Measurements from ENCODE around the gene ZNF689. TPM values are rescaled to one million over a fixed set of nuclear protein-coding genes. Genes with fewer than 3 reads are reported as not detected.

The ZNF689 gene
- total RNA-seq, 1 donor from 2014 or later = 7.1 TPM

GRCh38 chr16:30553393-30553899, 56.7 kb downstream of the ZNF689 start:
- ATAC-seq = no peak
- intact Hi-C loops (cut with DNase I) = no loop called here
- no peak for DNase-seq (ENCODE audit: low spot score)

DNA sequence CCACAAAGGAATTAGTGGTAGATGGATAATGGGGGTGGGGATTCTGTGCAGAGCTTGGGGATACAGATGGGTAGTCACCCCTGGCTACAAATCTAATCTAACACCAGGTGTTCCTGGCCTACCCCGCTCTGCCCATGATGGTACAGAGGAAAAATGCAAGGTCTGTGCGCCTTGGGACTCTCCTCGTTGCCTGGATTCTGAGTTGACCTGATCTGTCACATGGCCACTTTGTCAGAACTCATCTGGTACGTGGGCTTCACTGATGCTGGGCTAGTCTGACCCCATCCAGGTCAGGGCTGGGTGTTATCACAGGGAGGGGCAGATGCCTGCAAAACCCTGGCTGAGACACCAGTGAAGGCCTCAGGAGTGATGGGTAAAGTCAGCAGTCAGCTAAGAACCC, 57.2 kb downstream of the ZNF689 start:
- intact Hi-C loops (cut with DNase I) = no loop called here
- DNase-seq (ENCODE audit: low spot score) = no peak

More for the DNA sequence above, 57.2 kb downstream of the ZNF689 start:
- no peak for ATAC-seq

Other genes starting within 250 kb of the ZNF689 start
- gene TBC1D10B, start 239.9 kb downstream of the ZNF689 start, total RNA-seq = 39.6 TPM
- not detected for gene MYL11, start 235.6 kb downstream of the ZNF689 start, total RNA-seq
- 7.2 TPM for gene SEPTIN1, start 227.8 kb downstream of the ZNF689 start, total RNA-seq
- gene ZNF48, start 215.0 kb downstream of the ZNF689 start, total RNA-seq = 6.7 TPM
- gene ZNF771, start 202.8 kb downstream of the ZNF689 start, total RNA-seq = 7.5 TPM
- 20.4 TPM for gene DCTPP1, start 180.4 kb downstream of the ZNF689 start, total RNA-seq
- 25.2 TPM for gene SEPHS2, start 164.5 kb downstream of the ZNF689 start, total RNA-seq
- 14.5 TPM for gene ITGAL, start 137.6 kb downstream of the ZNF689 start, total RNA-seq
- 30.3 TPM for gene ZNF768, start 83.8 kb downstream of the ZNF689 start, total RNA-seq
- 12.7 TPM for gene ZNF747, start 75.5 kb downstream of the ZNF689 start, total RNA-seq
- gene ZNF764, start 52.0 kb downstream of the ZNF689 start, total RNA-seq = 9.5 TPM
- gene ZNF688, start 38.7 kb downstream of the ZNF689 start, total RNA-seq = 13.6 TPM
- gene ZNF785, start 24.7 kb downstream of the ZNF689 start, total RNA-seq = 26.3 TPM
- 45.7 TPM for gene PRR14, start 40.6 kb upstream of the ZNF689 start, total RNA-seq
- gene FBRS, start 48.0 kb upstream of the ZNF689 start, total RNA-seq = 57.1 TPM
- 59.3 TPM for gene SRCAP, start 88.8 kb upstream of the ZNF689 start, total RNA-seq
- gene PHKG2, start 138.0 kb upstream of the ZNF689 start, total RNA-seq = 21.3 TPM
- 5.5 TPM for gene CFAP119, start 151.7 kb upstream of the ZNF689 start, total RNA-seq
- 92.9 TPM for gene RNF40, start 151.9 kb upstream of the ZNF689 start, total RNA-seq
- 14.0 TPM for gene ZNF629, start 176.8 kb upstream of the ZNF689 start, total RNA-seq